Measurements from ENCODE around the gene SKAP2. TPM values are rescaled to one million over a fixed set of nuclear protein-coding genes. Genes with fewer than 3 reads are reported as not detected.

SKAP2 gene
- total and polyA plus RNA-seq, 2 of the 13 experiments (the other 11 are each of a cell fraction or from before 2014, with no cell fraction given) = 3.6 to 12.9 TPM

DNA sequence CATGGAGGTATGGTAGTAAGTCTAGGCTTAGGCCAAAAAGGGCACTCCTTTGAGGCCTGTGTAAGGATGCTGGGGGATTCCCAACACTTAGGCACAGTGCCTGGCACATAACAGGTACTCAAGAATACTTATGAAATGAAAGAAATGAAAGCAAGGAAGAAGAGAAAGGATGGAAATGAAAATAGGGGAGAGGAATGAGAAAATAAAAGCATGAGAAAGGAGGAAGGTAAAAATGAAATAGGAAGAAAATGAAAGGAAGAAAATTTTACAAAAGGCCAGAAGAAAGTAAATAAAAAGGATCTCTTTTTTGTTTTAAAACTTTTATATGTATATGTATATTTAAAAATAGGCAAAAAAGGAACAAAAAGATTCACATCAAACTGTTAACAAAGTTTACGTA lies 146.3 kb downstream of the SKAP2 start (continued):
- TF ChIP-seq ZBTB39 (CRISPR knock-in tag; IDR thresholded peaks at IDR 0.05) = no peak

GRCh38 chr7:26714438-26714837 lies 150.0 kb downstream of the SKAP2 start:
- POLR2A ChIA-PET = no interaction called here
- no peaks in the 10 kb centered on the region for H3K27me3 ChIP-seq (ENCODE audit: control insufficient read depth in 1 of 2, insufficient read depth in 2 of 2, low read length in 2 of 2)
- DNase-seq (ENCODE audit: low spot score) (no peak), ATAC-seq (no peak), FAIRE-seq (no peak)
- no TSS peak for BruUV-seq (replicated peaks)
- WGBS (ENCODE audit: low lambda C conversion rate) = 94% methylated on average over 3 of the region's 3 CpGs
- no peak overlapping the region for H3K27ac ChIP-seq (ENCODE audit: extremely low read length, insufficient read depth, low read length)
- no peak overlapping the region for H3K4me3 ChIP-seq (replicated peaks in 1 of 3; ENCODE audit: insufficient read depth in 1 of 3, low read depth in 2 of 3, low read length in 3 of 3)
- no peaks in the 10 kb centered on the region for H3K4me1 ChIP-seq (ENCODE audit: insufficient read depth, low read length)
- H3K79me2 ChIP-seq (ENCODE audit: insufficient read depth, low read length) = no peaks in the 10 kb centered on the region
- intact Hi-C loops (cut with micrococcal nuclease; ENCODE audit: unreplicated experiment) (no loop called here), in situ Hi-C loops (cut with HindIII; ENCODE audit: extremely low pct_ligation_motif_present, low pct_unique_long_range_greater_than_20kb) (no loop called here)
- H2AFZ ChIP-seq (ENCODE audit: low read length) = no peak overlapping the region
- no peak for TF ChIP-seq HMGA1 (CRISPR knock-in tag; conservative IDR thresholded peaks at IDR 0.05)
- no peak for TF ChIP-seq HNF4G (IDR thresholded peaks at IDR 0.05; ENCODE audit: borderline replicate concordance, low read depth, low read length)
- no peak for TF ChIP-seq HNF4G (CRISPR knock-in tag; IDR thresholded peaks at IDR 0.05; ENCODE audit: borderline replicate concordance, low read depth)
- TF ChIP-seq SOX6 (IDR thresholded peaks at IDR 0.05) = no peak
- TF ChIP-seq SOX6 (CRISPR knock-in tag; IDR thresholded peaks at IDR 0.05) = no peak
- no peak for TF ChIP-seq ZNF451 (CRISPR knock-in tag; IDR thresholded peaks at IDR 0.05)
- TF ChIP-seq GPN1 (CRISPR knock-in tag; IDR thresholded peaks at IDR 0.05; ENCODE audit: borderline replicate concordance) = no peak
- no peaks in the 10 kb centered on the region for H3K9me3 ChIP-seq (ENCODE audit: low read length)
- CTCF ChIA-PET (ENCODE audit: low intra/inter-chr PET ratio, low total read pairs) = no interaction called here
- no peak overlapping the region for H3K4me2 ChIP-seq (ENCODE audit: low read depth, low read length)
- no peak overlapping the region for H3K9ac ChIP-seq (ENCODE audit: insufficient read depth, low read depth, low read length)
- no peaks in the 10 kb centered on the region for H3K36me3 ChIP-seq (replicated peaks in 1 of 2; ENCODE audit: control insufficient read depth in 1 of 2, insufficient read depth in 2 of 2, low read length in 2 of 2)
- H4K20me1 ChIP-seq (ENCODE audit: insufficient read depth, low read length) = no peaks in the 10 kb centered on the region
